GM21825 (cell line): ENCODE results near the gene CCDC142.

Source experiments
- ATAC-seq: cut with Tn5 transposase; IDR thresholded peaks from one replicate; pipeline ENCODE4 v1.9.1; 2021; ENCODE audit warnings: mild to moderate bottlenecking, moderate library complexity; ENCODE audit not compliant: unreplicated experiment

The CCDC142 gene

GRCh38 chr2:74482801-74483674 is at the start of gene CCDC142, which contains the start of gene TTC31:
TSS of gene CCDC142 (minus strand) at chr2:74482998. CDS start at chr2:74482837, 161 bp downstream.
TSS of gene TTC31 (plus strand) at chr2:74483081. CDS start at chr2:74483096, 15 bp downstream.
- ATAC-seq = peak; percentile 87

- ATAC-seq = no peak
Observed at GRCh38 chr2:74532222-74532621, 49.4 kb upstream of the CCDC142 start.

GRCh38 chr2:74531666-74532065 is 48.9 kb upstream of the CCDC142 start:
- no peak for ATAC-seq

- ATAC-seq = peak; percentile 33
Observed at GRCh38 chr2:74530239-74531187, 47.7 kb upstream of the CCDC142 start.

GRCh38 chr2:74529357-74530238 is 46.8 kb upstream of the CCDC142 start, which contains the start of the genes AUP1 and HTRA2:
TSS of gene AUP1 (minus strand) at chr2:74529706. CDS start at chr2:74529629, 77 bp downstream.
TSS of gene HTRA2 (plus strand) at chr2:74529933. CDS start at chr2:74530007, 74 bp downstream.
- ATAC-seq = peak; percentile 76

GRCh38 chr2:74528600-74529356 is 46.0 kb upstream of the CCDC142 start:
- ATAC-seq = peak; percentile 6

GRCh38 chr2:74527741-74528140 is 44.9 kb upstream of the CCDC142 start:
- ATAC-seq = no peak

GRCh38 chr2:74526649-74527230 is 43.9 kb upstream of the CCDC142 start:
- ATAC-seq = no peak

GRCh38 chr2:74525717-74526648 is 43.2 kb upstream of the CCDC142 start, which contains the start of gene DQX1:
TSS of gene DQX1 (minus strand) at chr2:74526231. CDS start at chr2:74525729, 502 bp downstream.
- ATAC-seq = no peak

- ATAC-seq = no peak
Observed at GRCh38 chr2:74524955-74525716, 42.3 kb upstream of the CCDC142 start.

GRCh38 chr2:74524005-74524404 is 41.2 kb upstream of the CCDC142 start:
- no peak for ATAC-seq

GRCh38 chr2:74522516-74522915 is 39.7 kb upstream of the CCDC142 start:
- ATAC-seq = no peak

GRCh38 chr2:74516650-74517049 is 33.9 kb upstream of the CCDC142 start:
- no peak for ATAC-seq

- peak; percentile 60 for ATAC-seq
Observed at GRCh38 chr2:74515981-74516633, 33.3 kb upstream of the CCDC142 start.

- ATAC-seq = no peak
Observed at GRCh38 chr2:74515271-74515980, 32.6 kb upstream of the CCDC142 start.
